GM12892 (cell line): ENCODE measurements around the gene SRRM5.

Experiments used
- POLR2A ChIP-seq: IDR thresholded peaks from 2 replicates; pipeline ENCODE4 v1.6.1; 2011; ENCODE audit warnings: low read depth, low read length, control low read depth
- POLR2AphosphoS5 ChIP-seq: IDR thresholded peaks from 2 replicates; pipeline ENCODE4 v1.6.1; 2011; ENCODE audit warnings: low read depth, low read length, control low read depth
- TAF1 ChIP-seq: IDR thresholded peaks from 2 replicates; pipeline ENCODE4 v1.6.1; 2011; ENCODE audit warnings: low read depth, mild to moderate bottlenecking, control low read depth, low read length, borderline replicate concordance

DNA sequence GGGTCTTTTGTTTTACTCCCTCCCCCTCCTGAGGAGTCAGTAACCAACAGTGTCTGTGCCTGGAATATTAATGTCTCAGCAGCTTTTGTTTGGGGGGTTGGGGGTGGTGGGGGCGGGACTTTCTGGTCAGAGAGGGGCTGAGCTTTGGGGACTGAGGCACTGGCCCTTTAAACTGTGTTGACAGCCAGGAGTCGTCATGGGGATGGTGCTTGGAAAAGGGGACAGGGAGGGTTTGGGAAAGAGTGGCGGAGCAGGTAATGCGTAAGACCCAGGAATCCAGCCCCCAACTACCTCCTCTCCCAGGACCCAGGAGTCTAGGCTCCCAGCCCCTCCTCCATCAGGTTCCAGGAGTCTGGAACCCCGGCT, 22.6 kb downstream of the SRRM5 start:
- no peak for TF ChIP-seq POLR2A
- TF ChIP-seq POLR2AphosphoS5 = no peak
- TF ChIP-seq TAF1 = no peak
